Muscle layer of colon (tissue), 2 donors: Measurements from ENCODE around the gene ZNF606.

ENCODE experiments used
- H3K27ac ChIP-seq: one replicate; pipeline ENCODE4 v1.7.0; 2013; ENCODE audit warnings: low read depth, mild to moderate bottlenecking, low read length, moderate library complexity
- H3K27me3 ChIP-seq, 2 donors: one replicate each; pipeline ENCODE4 v1.7.0; 2013; ENCODE audit warnings: low read length in 2 of 2, mild to moderate bottlenecking in 2 of 2; ENCODE audit not compliant: insufficient read depth in 2 of 2, control insufficient read depth in 1 of 2
- H3K36me3 ChIP-seq: one replicate; pipeline ENCODE4 v1.7.0; 2013; ENCODE audit warnings: mild to moderate bottlenecking, low read length; ENCODE audit not compliant: insufficient read depth
- H3K4me1 ChIP-seq: one replicate; pipeline ENCODE4 v1.7.0; 2013; ENCODE audit warnings: mild to moderate bottlenecking, low read length; ENCODE audit not compliant: insufficient read depth
- H3K4me3 ChIP-seq, 2 donors: one replicate each; pipeline ENCODE4 v1.7.0; 2013; ENCODE audit warnings: low read length in 2 of 2, low read depth in 1 of 2, mild to moderate bottlenecking in 1 of 2, moderate library complexity in 1 of 2
- H3K9ac ChIP-seq: one replicate; pipeline ENCODE4 v1.7.0; 2013; ENCODE audit warnings: low read length
- H3K9me3 ChIP-seq: one replicate; pipeline ENCODE4 v1.7.0; 2013; ENCODE audit warnings: mild to moderate bottlenecking, low read length
- donor health status: abdominal sarcoma.
- donor health status: Adenocarcinoma of cecum.

The ZNF606 gene

DNA sequence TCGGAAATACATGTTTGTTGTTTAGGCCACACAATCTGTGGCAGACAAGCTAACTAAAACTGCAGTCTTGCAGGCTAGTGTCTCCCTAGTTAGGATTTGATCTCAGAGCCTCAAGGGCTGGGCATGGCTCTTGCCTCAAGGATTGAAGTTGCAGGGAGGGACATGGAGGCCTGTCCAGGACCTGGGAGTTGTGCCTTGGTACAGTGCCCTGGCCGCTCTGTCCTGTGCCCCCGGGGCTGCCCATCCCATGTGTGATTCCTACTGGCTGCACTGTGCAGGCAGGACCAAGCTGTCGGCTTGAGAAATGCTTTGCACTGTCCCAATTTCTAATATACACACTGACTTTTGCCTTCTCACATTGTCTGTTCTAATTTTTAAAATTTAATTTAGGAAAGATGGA is 47.6 kb downstream of the ZNF606 start:
- Histone ChIP-seq H3K9me3 (peaks cover 10% of the 10 kb centered on the region), H3K27ac (no peak overlapping the region), H3K4me3 (no peak overlapping the region), H3K4me1 (no peaks in the 10 kb centered on the region), H3K36me3 (no peaks in the 10 kb centered on the region), H3K27me3 (no peaks in the 10 kb centered on the region), H3K9ac (no peak overlapping the region)

DNA sequence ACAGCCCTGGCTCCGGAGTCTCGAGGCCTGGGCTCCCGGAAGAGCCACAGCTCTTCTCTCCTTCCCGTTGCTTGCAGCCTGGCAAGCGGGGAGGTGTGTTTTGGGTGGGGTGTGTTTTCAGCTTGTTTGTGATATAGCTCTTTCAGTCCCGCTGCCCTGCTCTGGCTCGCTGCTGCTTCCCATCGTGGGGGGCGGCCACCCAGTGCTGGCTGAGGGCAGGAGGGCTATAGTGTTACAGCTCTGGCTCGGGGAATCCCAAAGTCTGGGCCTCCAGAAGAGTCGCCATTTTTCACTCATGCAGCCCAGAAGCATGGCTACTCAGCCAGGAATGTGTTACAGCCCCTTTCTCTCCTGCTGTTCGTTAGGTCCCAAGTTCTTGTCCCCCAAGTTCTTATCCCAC is 52.9 kb downstream of the ZNF606 start:
- Histone ChIP-seq H3K4me3 (no peak overlapping the region), H3K9me3 (peaks cover 3% of the 10 kb centered on the region), H3K27me3 (no peaks in the 10 kb centered on the region), H3K27ac (no peak overlapping the region), H3K4me1 (peaks cover 8% of the 10 kb centered on the region), H3K36me3 (no peaks in the 10 kb centered on the region), H3K9ac (no peak overlapping the region)

DNA sequence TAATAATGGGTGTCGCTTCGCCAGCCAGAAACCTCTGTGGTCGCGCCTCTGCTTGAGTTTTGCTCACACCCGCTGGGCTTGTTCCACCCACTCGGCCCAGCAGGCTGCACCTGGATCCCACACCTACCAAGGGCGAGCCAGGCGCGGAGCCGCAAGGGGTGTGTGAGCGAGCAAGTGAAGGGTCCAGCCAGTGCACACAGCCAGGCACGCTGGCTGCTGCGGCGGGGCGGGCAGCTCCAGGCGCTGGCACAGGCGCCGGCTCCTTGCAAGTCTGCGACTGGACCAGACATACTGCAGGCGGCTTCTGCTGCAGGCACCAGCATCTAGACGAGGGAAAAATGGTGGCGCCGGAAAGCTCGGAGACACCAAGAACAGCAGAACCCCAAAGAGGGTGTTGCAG is 53.3 kb downstream of the ZNF606 start:
- Histone ChIP-seq H3K4me3 (no peak overlapping the region), H3K36me3 (no peaks in the 10 kb centered on the region), H3K27me3 (no peaks in the 10 kb centered on the region), H3K9me3 (peaks cover 3% of the 10 kb centered on the region), H3K9ac (no peak overlapping the region), H3K27ac (no peak overlapping the region), H3K4me1 (peaks cover 8% of the 10 kb centered on the region)

DNA sequence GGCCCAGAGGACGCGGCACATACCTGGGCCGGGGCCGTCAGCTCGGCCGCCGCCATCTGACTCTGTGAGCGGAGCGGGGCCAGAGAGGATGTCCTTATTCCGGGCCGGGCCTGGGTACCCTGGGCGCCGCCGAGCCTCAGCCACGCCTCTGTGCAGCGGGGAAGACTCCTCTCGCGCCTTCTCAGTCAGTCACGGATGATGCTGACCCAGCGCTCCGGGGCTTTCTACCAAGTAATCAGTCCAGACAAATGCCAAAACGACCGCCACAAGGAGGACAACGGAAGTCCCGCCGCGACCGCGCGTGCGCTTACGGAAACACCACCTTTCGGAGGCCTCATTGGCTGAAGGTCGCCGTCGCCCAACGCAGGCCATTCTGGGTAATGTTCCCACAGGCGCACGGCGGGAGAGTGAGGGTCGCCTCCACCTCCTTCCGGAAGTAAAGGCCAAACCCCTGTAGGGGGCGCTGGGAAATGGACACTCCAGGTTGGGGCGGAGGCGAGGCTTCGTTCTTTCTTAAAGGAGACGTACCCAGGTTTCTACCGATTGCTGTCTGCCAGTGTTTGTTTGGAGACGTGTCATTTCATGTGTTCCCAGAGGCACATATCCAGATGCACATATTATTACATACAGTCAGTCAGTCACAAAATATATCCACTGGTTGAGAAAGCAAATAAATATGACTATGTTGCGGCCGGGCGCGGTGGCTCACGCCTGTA is 55.0 kb downstream of the ZNF606 start, which contains the start of gene ZNF256:
Gene ZNF256, minus strand, starts transcription at position 288 of the 716 bp plus-strand sequence. Its CDS starts 232 bp downstream, at position 56.
- Histone ChIP-seq H3K4me1 (peaks cover 8% of the 10 kb centered on the region), H3K4me3 (peak within 1 kb of the TSS; percentile 68 to 89), H3K36me3 (peaks cover 11% of the 10 kb centered on the region), H3K27me3 (no peaks in the 10 kb centered on the region), H3K27ac (peak within 1 kb of the TSS; percentile 85), H3K9me3 (peaks cover 10% of the 10 kb centered on the region), H3K9ac (peak within 1 kb of the TSS; percentile 51)

- peak overlapping the region; percentile 68 to 89 for H3K4me3 ChIP-seq
- no peaks in the 10 kb centered on the region for H3K27me3 ChIP-seq
- H3K4me1 ChIP-seq: peaks cover 8% of the 10 kb centered on the region
- H3K9ac ChIP-seq: peak overlapping the region; percentile 51
- peak overlapping the region; percentile 85 for H3K27ac ChIP-seq
- H3K36me3 ChIP-seq: peaks cover 16% of the 10 kb centered on the region
- H3K9me3 ChIP-seq: peaks cover 16% of the 10 kb centered on the region
These were observed 55.6 kb downstream of the ZNF606 start for GRCh38 chr19:57947088-57947418.

DNA sequence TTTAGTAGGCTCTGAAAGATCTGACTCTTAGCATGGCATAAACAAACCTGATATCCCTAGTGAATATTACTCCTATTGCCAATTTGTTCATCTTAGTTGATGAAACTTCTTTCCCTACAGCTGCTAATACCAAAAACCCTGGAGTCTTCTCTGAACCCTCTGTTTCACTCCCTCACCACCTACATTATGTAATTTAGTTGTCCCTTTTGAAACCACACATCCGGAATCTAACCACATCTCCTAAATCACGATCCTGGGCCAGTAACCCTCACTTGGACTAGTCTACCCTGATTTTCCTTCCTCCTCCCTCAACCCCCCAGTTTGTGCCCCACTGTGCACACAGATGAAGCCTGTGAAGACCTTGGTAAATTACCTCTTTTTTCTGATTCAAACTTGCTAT is 56.3 kb downstream of the ZNF606 start:
- Histone ChIP-seq H3K27me3 (no peaks in the 10 kb centered on the region), H3K9me3 (peaks cover 23% of the 10 kb centered on the region), H3K4me1 (peaks cover 8% of the 10 kb centered on the region), H3K36me3 (peaks cover 23% of the 10 kb centered on the region), H3K27ac (no peak overlapping the region), H3K4me3 (peak overlapping the region in 1 of 2 donors; percentile 68), H3K9ac (no peak overlapping the region)

DNA sequence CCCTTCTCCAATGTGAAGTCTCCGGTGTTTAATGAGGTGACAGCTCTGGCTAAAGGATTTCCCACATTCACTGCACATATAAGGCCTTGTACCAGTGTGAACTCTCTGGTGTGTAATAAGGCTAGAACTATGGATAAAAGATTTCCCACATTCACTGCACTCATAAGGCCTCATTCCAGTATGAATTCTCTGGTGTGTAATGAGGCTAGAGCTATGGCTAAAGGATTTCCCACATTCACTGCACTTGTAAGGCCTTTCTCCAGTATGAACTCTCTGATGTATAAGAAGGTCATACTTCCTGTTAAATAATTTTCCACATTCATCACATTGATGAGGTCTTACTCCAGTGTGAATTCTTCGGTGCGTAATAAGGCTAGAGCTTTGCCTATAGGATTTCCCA is 61.0 kb downstream of the ZNF606 start:
- H3K4me3 ChIP-seq: no peak overlapping the region
- no peak overlapping the region for H3K27ac ChIP-seq
- peaks cover 3% of the 10 kb centered on the region for H3K4me1 ChIP-seq
- no peaks in the 10 kb centered on the region for H3K27me3 ChIP-seq
- peaks cover 30% of the 10 kb centered on the region for H3K36me3 ChIP-seq
- H3K9me3 ChIP-seq: peaks cover 32% of the 10 kb centered on the region
- no peak overlapping the region for H3K9ac ChIP-seq

GRCh38 chr19:57935731-57936130 is 66.9 kb downstream of the ZNF606 start:
- Histone ChIP-seq H3K27ac (no peak overlapping the region), H3K27me3 (no peaks in the 10 kb centered on the region), H3K4me3 (peak overlapping the region in 1 of 2 donors; percentile 85), H3K36me3 (peaks cover 13% of the 10 kb centered on the region), H3K9me3 (peaks cover 4% of the 10 kb centered on the region), H3K4me1 (no peaks in the 10 kb centered on the region), H3K9ac (no peak overlapping the region)

DNA sequence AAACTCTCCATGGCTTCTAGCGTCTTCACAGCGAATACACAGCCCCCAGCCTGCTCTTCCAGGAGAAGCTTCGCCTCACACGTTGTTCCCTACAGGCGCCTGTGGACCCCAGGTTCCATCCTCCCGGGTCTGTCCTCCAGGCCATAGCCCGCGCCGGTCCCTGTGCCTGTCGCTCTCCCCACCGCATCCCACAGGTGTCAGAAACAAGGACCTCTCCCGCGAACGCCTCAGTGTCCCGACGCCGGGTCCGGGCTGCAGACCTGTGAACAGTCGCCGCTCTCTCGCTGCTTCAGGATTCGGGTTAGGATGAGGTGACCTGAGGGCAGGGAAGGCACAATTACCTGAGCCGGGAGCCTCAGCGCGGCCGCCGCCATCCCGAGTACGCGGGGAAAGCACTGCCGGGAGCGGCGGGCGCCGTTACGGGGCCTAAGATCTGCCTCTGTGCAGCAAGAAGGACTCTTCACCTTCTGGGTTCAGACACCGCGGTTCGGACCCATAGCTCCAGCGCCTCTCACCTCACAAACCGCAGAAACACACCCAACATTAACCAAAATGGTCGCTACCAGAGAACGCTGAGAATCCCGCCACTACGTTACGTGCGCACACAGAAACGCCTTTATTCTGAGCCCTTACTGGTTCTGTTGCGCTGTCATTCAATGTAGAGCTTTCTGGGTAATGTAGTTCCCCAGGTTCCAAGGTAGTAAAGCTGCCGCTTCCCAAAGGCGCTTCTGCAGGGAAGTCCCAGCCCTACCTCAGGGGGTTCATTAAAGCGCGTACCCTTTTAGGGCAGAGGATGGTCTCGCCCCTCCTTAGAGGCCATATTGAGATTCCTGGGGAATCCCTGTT is 67.6 kb downstream of the ZNF606 start, which contains the start of gene ZNF418:
Gene ZNF418, minus strand, starts transcription at position 583 of the 846 bp plus-strand sequence. CDS start 1,580 bp downstream, outside the sequence.
- H3K27ac ChIP-seq: peak within 1 kb of the TSS; percentile 72

DNA sequence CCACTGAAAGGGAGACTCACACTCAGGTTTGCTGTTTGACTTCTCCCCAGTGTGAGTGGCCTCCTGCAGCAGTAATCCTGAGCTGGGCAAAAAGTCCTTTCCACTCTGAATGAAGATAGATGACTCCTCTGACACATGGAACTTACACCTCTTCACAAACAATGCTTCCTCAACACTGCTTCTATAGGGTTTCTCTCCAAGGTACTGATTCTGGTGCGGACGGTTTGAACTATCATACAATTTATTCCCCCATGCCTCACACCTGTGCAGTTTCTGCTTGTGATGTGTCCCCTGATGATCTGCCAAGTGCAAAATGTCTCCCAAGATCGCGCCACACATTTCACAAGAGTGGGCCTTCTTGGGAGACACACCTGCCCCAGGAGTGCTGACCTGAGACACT is 75.0 kb downstream of the ZNF606 start:
- Histone ChIP-seq H3K4me1 (no peaks in the 10 kb centered on the region), H3K36me3 (peaks cover 37% of the 10 kb centered on the region), H3K4me3 (peak overlapping the region in 1 of 2 donors; percentile 16), H3K27me3 (no peaks in the 10 kb centered on the region), H3K27ac (no peak overlapping the region), H3K9ac (no peak overlapping the region), H3K9me3 (peaks cover 33% of the 10 kb centered on the region)

More for the DNA sequence above, 67.6 kb downstream of the ZNF606 start, which contains the start of gene ZNF418:
- H3K4me3 ChIP-seq: peak within 1 kb of the TSS; percentile 83 to 85
- H3K27me3 ChIP-seq: no peaks in the 10 kb centered on the region
- H3K9me3 ChIP-seq: peaks cover 4% of the 10 kb centered on the region
- no peaks in the 10 kb centered on the region for H3K4me1 ChIP-seq
- peaks cover 16% of the 10 kb centered on the region for H3K36me3 ChIP-seq
- peak within 1 kb of the TSS; percentile 75 for H3K9ac ChIP-seq
